Measurements from ENCODE around the gene LILRA5.
"Not testable (repeated sequence)": the region's sequence is repeated elsewhere in the genome, so short reads cannot be mapped to it uniquely, and the experiment has no call there.

The LILRA5 gene

DNA sequence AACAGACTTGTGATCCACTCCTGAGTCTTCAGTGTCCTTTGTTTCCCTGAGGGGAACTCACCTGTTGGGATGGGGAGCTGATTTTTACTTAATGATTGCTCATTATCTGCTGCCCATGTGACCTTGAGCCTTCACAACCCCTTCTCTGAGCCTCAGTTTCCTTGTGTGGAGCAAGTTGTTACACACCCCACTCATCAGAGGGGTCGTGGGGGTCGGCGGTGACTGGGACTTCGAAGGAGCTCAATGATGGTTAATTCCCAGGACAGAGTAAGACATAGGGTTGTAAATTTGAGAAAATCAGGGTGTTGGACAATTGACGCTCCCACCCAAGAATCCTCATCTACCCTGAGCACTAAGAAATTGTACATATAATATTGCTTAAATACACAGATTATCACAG lies 13.5 kb downstream of the LILRA5 start:
- no peak for DNase-seq

- no peak for DNase-seq
Measured at GRCh38 chr19:54299126-54299498, 13.9 kb downstream of the LILRA5 start.

DNA sequence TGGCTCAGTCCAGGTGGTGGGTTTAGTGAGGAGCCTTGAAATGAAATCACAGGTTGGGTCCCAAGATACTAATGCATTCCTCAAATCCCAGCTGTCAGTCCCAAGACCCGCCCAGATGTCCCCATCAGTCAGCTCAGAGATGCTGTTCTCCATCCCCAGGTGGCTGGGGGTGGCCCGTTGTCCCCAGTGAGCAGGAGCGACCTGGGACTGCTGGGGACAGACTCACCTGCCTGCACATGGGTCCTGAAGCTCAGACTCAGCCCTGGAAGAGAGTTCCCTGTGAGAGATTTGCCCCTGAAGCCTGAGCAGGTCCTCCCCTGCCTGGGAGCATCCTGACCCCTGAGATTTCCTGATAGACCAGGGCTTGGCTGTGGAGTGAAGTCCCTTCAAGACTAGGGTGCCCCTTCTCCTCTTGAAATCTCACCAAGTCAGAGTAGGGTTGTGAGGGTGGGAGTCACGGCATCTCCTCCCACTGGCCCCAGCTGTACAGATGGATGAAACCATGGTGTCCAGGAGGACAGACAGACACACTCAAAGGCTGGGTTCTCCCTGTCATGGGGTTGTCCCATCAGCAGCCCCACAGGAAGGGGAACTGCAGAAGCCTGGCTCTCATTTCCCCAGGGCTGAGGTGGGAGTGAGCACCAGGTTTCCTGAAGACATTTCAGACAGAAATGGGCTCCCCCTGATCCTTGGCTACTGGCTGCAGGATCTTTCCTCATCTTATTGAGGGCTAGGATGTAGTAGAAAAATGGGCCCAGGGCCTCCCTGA lies 14.4 kb downstream of the LILRA5 start:
- DNase-seq = no peak

- DNase-seq = no peak
Measured at GRCh38 chr19:54297759-54298305, 15.1 kb downstream of the LILRA5 start.

- DNase-seq = no peak
Measured at GRCh38 chr19:54294539-54294938, 18.4 kb downstream of the LILRA5 start.

DNA sequence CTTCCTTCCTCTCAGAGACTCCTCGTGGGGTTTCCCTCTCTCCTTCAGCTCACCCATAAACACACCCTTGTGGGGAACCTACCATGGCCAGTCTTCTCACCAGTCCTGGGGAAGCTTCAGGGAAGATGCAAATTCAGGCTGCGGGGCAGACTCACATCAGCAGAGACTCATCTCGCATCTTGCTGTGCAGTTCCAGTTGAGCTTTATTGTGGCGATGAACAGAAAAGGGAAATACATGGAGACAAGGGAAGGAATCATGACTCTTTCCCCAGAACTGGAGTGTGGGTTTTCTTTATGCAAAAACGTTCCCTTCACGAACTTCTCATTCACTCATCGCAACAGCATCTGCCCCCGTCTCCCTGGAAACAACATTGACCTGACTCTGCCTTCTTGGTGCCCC lies 23.8 kb downstream of the LILRA5 start:
- DNase-seq = not testable (repeated sequence)

DNA sequence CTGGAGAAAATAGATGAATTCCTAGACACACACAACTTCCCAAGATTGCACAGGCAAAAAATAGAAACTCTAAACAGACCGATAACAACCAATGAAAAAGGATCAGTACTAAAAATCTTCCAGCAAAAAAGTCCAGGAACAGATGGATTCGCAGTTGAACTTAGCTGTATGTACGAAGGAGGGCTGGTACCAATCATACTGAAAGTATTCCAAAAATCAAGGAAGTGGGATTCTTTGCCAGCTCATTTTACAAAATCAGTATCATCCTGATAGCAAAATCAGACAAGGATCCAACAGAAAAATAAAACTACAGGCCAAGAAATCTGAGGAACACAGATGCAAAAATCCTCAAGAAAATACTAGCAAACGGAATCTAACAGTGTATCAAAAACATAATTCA lies 25.5 kb downstream of the LILRA5 start:
- DNase-seq = no peak

DNA sequence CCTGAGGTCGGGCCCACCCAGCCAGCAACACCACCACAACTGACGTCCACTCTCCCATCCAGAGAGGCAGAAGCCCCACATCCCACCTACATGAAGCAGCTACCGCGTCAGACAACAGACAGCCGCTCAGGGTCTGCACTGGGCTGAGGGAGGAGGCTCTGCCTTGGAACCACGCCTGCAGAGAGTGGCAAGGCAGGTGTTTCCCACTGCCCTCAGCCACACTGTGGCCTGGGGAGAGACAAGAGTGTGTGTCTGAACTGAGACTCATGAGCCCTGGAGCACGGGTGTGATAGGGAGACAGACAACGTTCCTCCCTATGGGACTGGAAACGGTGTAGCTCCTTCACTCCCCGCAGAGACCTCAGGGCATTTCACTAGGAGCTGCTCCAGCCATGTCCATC lies 26.7 kb downstream of the LILRA5 start:
- not testable (repeated sequence) for DNase-seq

DNA sequence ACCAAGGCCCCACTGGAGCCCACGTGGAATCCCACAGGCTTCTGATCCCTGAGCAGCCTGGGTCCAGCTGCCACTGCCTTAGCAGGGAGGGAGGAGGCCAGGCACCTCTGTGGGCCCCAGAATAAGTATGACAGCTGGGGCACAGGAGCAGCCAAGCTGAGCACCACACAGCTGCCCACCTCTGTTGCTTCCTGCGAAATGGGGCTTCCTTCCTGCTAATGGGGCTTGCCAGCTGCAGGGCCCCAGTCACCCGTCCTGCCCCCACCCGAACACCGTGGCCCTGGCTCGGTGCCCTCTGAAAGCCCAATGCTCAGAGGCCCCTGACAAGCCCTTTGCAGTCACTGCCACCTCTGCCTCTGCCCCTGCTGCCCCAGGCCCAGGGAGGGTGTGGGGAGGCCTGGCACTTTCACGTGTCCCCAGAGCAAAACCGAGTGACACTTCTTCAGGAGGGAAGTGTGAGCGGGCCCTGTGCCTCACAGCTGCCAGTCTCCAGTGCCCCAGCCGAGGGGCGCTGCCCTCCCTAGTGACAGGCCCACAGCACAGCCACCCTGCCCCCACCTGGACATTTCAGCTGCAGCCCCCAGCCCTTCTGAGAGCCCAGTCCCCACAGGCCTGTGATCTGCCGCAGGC lies 27.4 kb downstream of the LILRA5 start:
- DNase-seq = not testable (repeated sequence)

- DNase-seq = no peak
Measured at GRCh38 chr19:54282686-54283470, 30.1 kb downstream of the LILRA5 start.

DNA sequence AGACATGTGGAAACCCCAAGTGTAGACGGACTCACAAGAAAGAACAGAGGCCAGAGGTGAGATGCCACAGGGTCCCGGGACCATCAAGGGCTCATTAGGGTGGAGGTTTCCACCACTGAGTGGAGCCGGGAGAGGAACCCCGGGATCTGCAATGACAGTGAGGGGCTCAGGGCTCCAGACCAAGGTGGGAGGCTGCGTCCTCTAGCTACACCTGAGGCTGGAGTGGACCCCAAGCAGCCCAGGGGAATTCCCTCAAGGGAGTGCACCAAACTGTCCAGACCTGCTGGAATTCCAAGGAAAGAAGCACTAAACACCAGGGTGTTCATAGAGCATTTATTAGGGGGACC lies 31.3 kb downstream of the LILRA5 start:
- not testable (repeated sequence) for DNase-seq

- no peak for DNase-seq
Measured at GRCh38 chr19:54281007-54281728, 31.8 kb downstream of the LILRA5 start, which contains the start of gene LILRB2. Gene LILRB2, minus strand, starts transcription at chr19:54281110. Its CDS starts 614 bp downstream, at chr19:54280496.

- not testable (repeated sequence) for DNase-seq
Measured at GRCh38 chr19:54280441-54280840, 32.5 kb downstream of the LILRA5 start.

DNA sequence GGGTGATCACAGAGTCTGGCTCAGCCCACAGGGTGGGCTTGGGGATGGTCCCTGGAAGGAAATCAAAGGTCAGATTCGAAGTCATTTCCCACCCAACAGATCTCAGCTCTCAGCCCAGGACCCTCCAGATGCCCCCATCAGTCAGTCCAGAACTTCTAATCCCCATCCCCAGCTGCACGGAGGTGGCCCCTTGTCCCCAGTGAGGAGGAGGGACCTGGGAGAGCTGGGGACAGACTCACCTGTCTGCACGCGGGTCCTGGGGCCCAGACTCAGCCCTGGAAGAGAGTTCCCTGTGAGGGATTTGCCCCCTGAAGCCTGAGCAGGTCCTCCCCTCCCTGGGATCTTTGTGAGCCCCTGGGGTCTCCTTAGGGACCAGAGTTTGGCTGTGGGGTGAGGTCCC lies 32.9 kb downstream of the LILRA5 start:
- not testable (repeated sequence) for DNase-seq

DNA sequence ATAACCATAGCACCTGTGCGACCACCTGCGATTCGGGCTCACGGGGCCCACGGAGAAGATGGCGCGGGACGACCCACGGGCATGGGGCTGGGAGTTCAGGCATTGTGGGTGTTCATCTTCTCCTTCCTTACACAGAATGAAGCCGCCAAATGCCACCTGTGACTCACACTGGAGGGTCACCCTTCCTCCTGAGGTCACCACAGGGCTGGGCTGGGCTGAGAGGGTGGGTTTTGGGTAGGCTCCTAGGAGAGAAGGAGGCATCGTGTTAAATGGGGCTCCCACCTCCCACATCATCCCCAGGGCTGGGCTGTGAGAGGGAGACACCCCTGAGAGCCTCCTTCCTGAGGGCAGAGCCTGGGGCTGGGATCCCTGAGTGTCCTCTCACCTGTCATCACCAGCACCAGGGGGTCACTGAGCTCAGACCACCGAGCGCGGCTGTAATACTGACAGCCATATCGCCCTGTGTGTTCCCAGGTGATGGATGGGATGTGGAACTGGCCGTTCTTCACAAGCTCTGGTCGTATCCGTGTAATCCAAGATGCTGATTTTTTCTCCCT lies 33.5 kb downstream of the LILRA5 start:
- no peak for DNase-seq

- DNase-seq = not testable (repeated sequence)
Measured at GRCh38 chr19:54278571-54279195, 34.3 kb downstream of the LILRA5 start.

GRCh38 chr19:54278056-54278455 lies 34.9 kb downstream of the LILRA5 start:
- not testable (repeated sequence) for DNase-seq

DNA sequence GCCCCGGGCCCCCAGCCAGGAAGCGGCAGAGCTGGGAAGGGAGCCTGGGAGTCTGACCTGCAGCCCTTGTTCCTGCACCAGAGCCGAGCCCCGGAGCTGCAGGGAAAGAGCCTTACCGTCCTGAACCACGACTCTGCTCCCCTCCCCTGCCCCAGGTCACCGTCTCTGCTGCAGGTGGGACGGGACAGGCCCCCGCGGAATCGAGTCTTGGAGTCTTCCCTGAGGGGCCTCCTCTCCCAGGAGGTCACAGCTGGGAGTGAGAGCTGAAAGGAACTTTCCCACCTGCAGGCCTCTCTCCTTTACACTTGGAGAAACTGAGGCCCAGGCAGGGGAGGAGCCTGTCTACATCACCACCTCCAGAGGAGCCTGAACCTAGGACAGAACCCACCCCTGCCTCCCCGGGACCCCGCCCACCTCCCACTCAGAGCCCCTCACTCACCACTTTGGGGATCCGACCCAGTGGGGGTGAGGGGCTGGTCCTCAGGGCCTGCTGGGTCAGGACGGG lies 35.8 kb downstream of the LILRA5 start:
- DNase-seq = not testable (repeated sequence)

DNA sequence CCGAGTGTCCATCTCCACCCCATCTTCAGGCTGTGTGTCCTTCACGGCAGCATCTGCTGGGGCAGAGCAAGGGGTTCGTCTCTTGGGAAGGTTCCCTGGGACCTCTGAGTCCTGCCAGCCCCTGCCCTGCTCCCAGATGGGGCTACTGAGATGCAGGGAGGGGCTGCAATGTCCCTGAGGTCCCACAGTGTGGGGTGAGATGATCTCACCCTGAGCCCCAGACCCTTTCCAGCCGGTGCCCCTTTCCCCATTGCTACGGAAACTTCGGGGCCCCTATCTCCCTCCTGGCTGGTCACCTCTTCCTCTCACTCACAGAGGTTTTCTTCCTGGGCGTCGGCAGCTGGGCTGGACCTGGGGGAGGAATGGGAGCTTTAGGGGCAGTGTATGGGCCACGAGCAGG lies 37.0 kb downstream of the LILRA5 start:
- no peak for DNase-seq

GRCh38 chr19:54274516-54274915 lies 38.5 kb downstream of the LILRA5 start:
- not testable (repeated sequence) for DNase-seq

- no peak for DNase-seq
Measured at GRCh38 chr19:54273821-54274220, 39.1 kb downstream of the LILRA5 start.

GRCh38 chr19:54272181-54272580 lies 40.8 kb downstream of the LILRA5 start:
- not testable (repeated sequence) for DNase-seq
